ENCODE measurements around the gene KLHL8. TPM values are rescaled to one million over a fixed set of nuclear protein-coding genes. Genes with fewer than 3 reads are reported as not detected.

KLHL8 gene
- total and polyA plus RNA-seq, 7 donors = 5.1 to 33.8 (median 18.4) TPM

- ATAC-seq = peak in 2 of 4 donors; percentile 58
- Histone ChIP-seq H3K27ac (peak overlapping the region; percentile 62), H3K9me3 (no peaks in the 10 kb centered on the region), H3K4me3 (no peak overlapping the region), H3K27me3 (ENCODE audit: insufficient read depth in 3 of 3, low read length in 2 of 3) (no peaks in the 10 kb centered on the region), H3K4me1 (peaks cover 8% of the 10 kb centered on the region), H3K36me3 (ENCODE audit: insufficient read depth in 1 of 2, low read depth in 1 of 2) (peaks cover 21 to 100% of the 10 kb centered on the region in 2 donors)
- 26 to 43% (median 28%) methylated on average over 2 of the region's 2 CpGs for WGBS, 3 donors
- intact Hi-C loops (cut with DNase I) = no loop called here
- TF ChIP-seq CTCF (IDR thresholded peaks at IDR 0.05) = no peak
- DNase-seq = no peak
These were observed 87.2 kb downstream of the KLHL8 start for GRCh38 chr4:87133183-87133582.

- no peaks in the 10 kb centered on the region for H3K9me3 ChIP-seq
- intact Hi-C loops (cut with DNase I) = no loop called here
- ATAC-seq (no peak), DNase-seq (no peak)
- no peak overlapping the region for H3K4me3 ChIP-seq
- no peak overlapping the region for H3K27ac ChIP-seq
- H3K27me3 ChIP-seq (ENCODE audit: insufficient read depth in 3 of 3, low read length in 2 of 3) = no peaks in the 10 kb centered on the region
- H3K4me1 ChIP-seq = peaks cover 8% of the 10 kb centered on the region
- H3K36me3 ChIP-seq (ENCODE audit: insufficient read depth in 1 of 2, low read depth in 1 of 2) = peaks cover 26 to 100% of the 10 kb centered on the region in 2 donors
- WGBS, 3 donors = 94 to 97% (median 96%) methylated on average over 8 of the region's 8 CpGs
- TF ChIP-seq CTCF (IDR thresholded peaks at IDR 0.05) = no peak
These were observed 88.4 kb downstream of the KLHL8 start for GRCh38 chr4:87132035-87132434.

GRCh38 chr4:87130985-87131703 lies 89.3 kb downstream of the KLHL8 start:
- intact Hi-C loops (cut with DNase I) = no loop called here
- peak overlapping the region; percentile 38 for H3K27ac ChIP-seq
- H3K27me3 ChIP-seq (ENCODE audit: insufficient read depth in 3 of 3, low read length in 2 of 3) = no peaks in the 10 kb centered on the region
- ATAC-seq (peak in 1 of 4 donors; percentile 18), DNase-seq (no peak)
- no peak for TF ChIP-seq CTCF (IDR thresholded peaks at IDR 0.05)
- H3K36me3 ChIP-seq (ENCODE audit: insufficient read depth in 1 of 2, low read depth in 1 of 2) = peaks cover 29 to 100% of the 10 kb centered on the region in 2 donors
- H3K4me1 ChIP-seq = peaks cover 8% of the 10 kb centered on the region
- no peak overlapping the region for H3K4me3 ChIP-seq
- H3K9me3 ChIP-seq = no peaks in the 10 kb centered on the region
- WGBS, 3 donors = 88 to 91% (median 91%) methylated on average over 7 of the region's 7 CpGs

GRCh38 chr4:87129681-87130080 lies 90.7 kb downstream of the KLHL8 start:
- Histone ChIP-seq H3K4me1 (peaks cover 8% of the 10 kb centered on the region), H3K9me3 (no peaks in the 10 kb centered on the region), H3K36me3 (ENCODE audit: insufficient read depth in 1 of 2, low read depth in 1 of 2) (peaks cover 31 to 100% of the 10 kb centered on the region in 2 donors), H3K27ac (no peak overlapping the region), H3K4me3 (no peak overlapping the region), H3K27me3 (ENCODE audit: insufficient read depth in 3 of 3, low read length in 2 of 3) (no peaks in the 10 kb centered on the region)
- no peak for TF ChIP-seq CTCF (IDR thresholded peaks at IDR 0.05)
- intact Hi-C loops (cut with DNase I) = no loop called here
- no peak for DNase-seq
- ATAC-seq = no peak
- 96 to 98% (median 97%) methylated on average over 6 of the region's 6 CpGs for WGBS, 3 donors
